ENCODE results near the gene SLC4A2.

SLC4A2 gene

GRCh38 chr7:151122276-151122675, 62.9 kb downstream of the SLC4A2 start:
- Histone ChIP-seq H3K27ac (ENCODE audit: extremely low read depth, low read depth, low read length) (no peak overlapping the region), H3K36me3 (ENCODE audit: control insufficient read depth in 2 of 2, insufficient read depth in 1 of 2, low read length in 2 of 2) (peaks cover 0 to 91% of the 10 kb centered on the region in 2 experiments; a peak in 1 of 3 replicates), H3K9me3 (ENCODE audit: control insufficient read depth, insufficient read depth, low read depth, low read length) (no peaks in the 10 kb centered on the region), H3K4me1 (ENCODE audit: control insufficient read depth, insufficient read depth, low read length) (no peaks in the 10 kb centered on the region), H3K4me3 (ENCODE audit: low read depth, low read length) (no peak overlapping the region)
- ChIA-PET CTCF (interaction anchor here (0.6 to 2.6 kb wide), 4 partner anchors 8 to 65 kb away, joined by 3 to 14 read pairs (median 4); partner anchors contain the start of gene GBX1), POLR2A (no interaction called here)
- TF ChIP-seq ZNF600 (tag by site-specific recombination; IDR thresholded peaks at IDR 0.05) (peak; percentile 59; the same call in 1 of the 2 replicates), ZFHX2 (tag by site-specific recombination; conservative IDR thresholded peaks at IDR 0.05) (peak; percentile 60), ZNF513 (tag by site-specific recombination; IDR thresholded peaks at IDR 0.05) (peak; percentile 82), ZNF140 (tag by site-specific recombination; IDR thresholded peaks at IDR 0.05) (no peak), EGR2 (tag by site-specific recombination; IDR thresholded peaks at IDR 0.05; ENCODE audit: low read depth) (peak; percentile 85)

- H3K27ac ChIP-seq (ENCODE audit: extremely low read depth, low read depth, low read length), result no peak overlapping the region
- H3K4me3 ChIP-seq (ENCODE audit: low read depth, low read length), result no peak overlapping the region
- H3K9me3 ChIP-seq (ENCODE audit: control insufficient read depth, insufficient read depth, low read depth, low read length), result no peaks in the 10 kb centered on the region
- CTCF ChIA-PET, result interaction anchor here (0.6 to 2.6 kb wide), 7 partner anchors 9 to 95 kb away, joined by 3 to 20 read pairs (median 4); partner anchors contain the start of genes ABCB8 and GBX1
- H3K36me3 ChIP-seq (ENCODE audit: control insufficient read depth in 2 of 2, insufficient read depth in 1 of 2, low read length in 2 of 2), result peaks cover 0 to 91% of the 10 kb centered on the region in 2 experiments; a peak in 1 of 3 replicates
- TF ChIP-seq BCL6B (tag by site-specific recombination; IDR thresholded peaks at IDR 0.05) (no peak), ZNF169 (tag by site-specific recombination; IDR thresholded peaks at IDR 0.05) (no peak), ZBTB20 (tag by site-specific recombination; IDR thresholded peaks at IDR 0.05) (no peak), GLIS2 (tag by site-specific recombination; IDR thresholded peaks at IDR 0.05) (no peak), ZNF639 (tag by site-specific recombination; IDR thresholded peaks at IDR 0.05) (no peak), ZNF157 (tag by site-specific recombination; IDR thresholded peaks at IDR 0.05) (no peak), ZNF155 (tag by site-specific recombination; IDR thresholded peaks at IDR 0.05) (no peak), ZNF292 (tag by site-specific recombination; IDR thresholded peaks at IDR 0.05; ENCODE audit: borderline replicate concordance, low read depth) (no peak), ZNF449 (tag by site-specific recombination; IDR thresholded peaks at IDR 0.05) (no peak), ZBTB7A (tag by site-specific recombination; IDR thresholded peaks at IDR 0.05; ENCODE audit: low read depth) (no peak), OVOL3 (tag by site-specific recombination; IDR thresholded peaks at IDR 0.05) (no peak), ZNF221 (tag by site-specific recombination; IDR thresholded peaks at IDR 0.05; ENCODE audit: borderline replicate concordance) (no peak), ZNF423 (tag by site-specific recombination; IDR thresholded peaks at IDR 0.05) (no peak), ZNF174 (tag by site-specific recombination; IDR thresholded peaks at IDR 0.05) (no peak), ZNF623 (tag by site-specific recombination; IDR thresholded peaks at IDR 0.05) (no peak)
- no peaks in the 10 kb centered on the region for H3K4me1 ChIP-seq (ENCODE audit: control insufficient read depth, insufficient read depth, low read length)
- POLR2A ChIA-PET, result no interaction called here
These were observed 63.4 kb downstream of the SLC4A2 start for GRCh38 chr7:151122796-151123157.
